Globus pallidus (tissue), 1 donor: ENCODE measurements around the gene NOVA2.
A peak's percentile ranks its signal among the peaks of the same experiment; 100 is the strongest.

Experiments used
- DNase-seq: peaks from one replicate; pipeline ENCODE4 v3.0.0-alpha.2; 2015; ENCODE audit warnings: low spot score

The NOVA2 gene

DNA sequence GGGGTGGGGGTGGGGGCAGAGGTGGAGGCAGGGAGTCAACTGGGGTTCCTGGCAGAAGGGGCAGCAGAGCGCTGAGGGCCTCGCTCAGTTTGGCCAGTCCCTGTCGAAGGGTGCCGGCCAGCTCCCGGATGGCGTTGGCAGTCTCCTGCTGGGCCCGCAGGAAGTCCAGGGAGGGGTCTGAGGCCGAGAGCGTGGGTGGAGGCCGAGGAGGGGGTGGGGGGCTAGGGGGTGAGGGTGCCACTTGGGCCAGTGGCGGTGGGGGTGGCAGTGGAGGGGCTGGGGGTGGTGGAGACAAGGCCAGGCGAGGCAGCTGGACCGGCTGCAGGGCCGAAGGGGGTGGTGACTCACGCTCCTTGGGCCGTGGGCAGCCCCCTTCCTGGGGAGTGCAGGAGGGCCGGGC is 82.8 kb downstream of the NOVA2 start:
- no peak for DNase-seq

DNA sequence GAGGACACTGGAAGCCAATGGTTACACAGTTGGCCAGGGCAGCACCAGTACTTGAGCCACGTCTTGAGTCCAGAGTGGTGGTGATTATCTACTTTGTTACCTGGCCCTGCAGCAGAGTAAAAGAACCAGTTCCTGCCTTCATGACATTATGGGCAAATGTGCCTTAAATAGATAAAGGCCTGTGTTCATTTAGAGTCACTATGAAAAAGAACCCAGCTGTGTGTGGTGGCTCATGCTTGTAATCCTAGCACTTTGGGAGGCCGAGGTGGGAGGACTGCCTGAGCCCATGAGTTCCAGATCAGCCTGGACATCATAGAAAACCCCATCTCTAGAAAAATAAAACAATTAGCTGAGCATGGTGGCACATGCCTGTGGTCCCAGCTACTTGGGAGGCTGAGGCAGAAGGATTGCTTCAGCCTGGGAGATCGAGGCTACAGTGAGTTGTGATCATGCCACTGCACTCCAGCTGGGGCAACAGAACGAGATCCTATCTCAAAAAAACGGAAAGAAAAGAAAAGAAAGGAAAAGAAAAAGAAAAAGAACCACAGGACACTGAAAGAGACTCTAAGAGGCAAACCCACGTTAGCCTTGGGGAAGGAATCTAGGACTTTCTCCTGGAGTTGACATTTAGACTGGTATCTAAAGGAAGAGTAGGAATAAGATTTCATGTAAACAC is 84.3 kb downstream of the NOVA2 start:
- no peak for DNase-seq

DNA sequence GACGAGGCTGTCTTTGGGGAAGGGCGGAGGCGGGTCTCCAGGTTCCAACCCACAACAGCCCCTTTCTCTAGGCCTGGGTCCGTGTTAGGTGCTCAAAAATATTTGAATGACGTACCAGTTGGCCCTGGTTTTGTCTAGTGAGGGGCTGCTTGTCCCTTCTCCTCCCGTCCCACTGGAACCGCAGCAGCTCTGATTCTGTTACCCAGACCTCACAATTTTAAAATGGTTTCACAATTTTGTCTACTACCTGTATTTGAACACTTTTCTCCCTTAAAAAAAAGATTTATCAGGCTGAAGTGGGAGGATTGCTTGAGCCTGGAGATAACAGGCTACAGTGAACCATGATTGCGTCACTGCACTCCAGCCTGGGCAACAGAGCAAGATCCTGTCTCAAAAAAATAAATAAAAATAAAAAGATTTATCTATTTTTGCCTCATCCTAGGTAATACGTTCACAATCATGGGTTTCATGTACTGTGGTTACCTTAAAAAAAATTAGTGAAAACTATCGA is 86.4 kb downstream of the NOVA2 start:
- DNase-seq, result no peak

GRCh38 chr19:45886427-45887199 is 87.1 kb downstream of the NOVA2 start:
- DNase-seq, result peak; percentile 91

- DNase-seq, result peak; percentile 93
Measured at GRCh38 chr19:45885556-45886426, 87.9 kb downstream of the NOVA2 start, which contains the start of gene IRF2BP1. Gene IRF2BP1 (minus strand): TSS chr19:45886141. CDS start chr19:45885774, 367 bp downstream.

DNA sequence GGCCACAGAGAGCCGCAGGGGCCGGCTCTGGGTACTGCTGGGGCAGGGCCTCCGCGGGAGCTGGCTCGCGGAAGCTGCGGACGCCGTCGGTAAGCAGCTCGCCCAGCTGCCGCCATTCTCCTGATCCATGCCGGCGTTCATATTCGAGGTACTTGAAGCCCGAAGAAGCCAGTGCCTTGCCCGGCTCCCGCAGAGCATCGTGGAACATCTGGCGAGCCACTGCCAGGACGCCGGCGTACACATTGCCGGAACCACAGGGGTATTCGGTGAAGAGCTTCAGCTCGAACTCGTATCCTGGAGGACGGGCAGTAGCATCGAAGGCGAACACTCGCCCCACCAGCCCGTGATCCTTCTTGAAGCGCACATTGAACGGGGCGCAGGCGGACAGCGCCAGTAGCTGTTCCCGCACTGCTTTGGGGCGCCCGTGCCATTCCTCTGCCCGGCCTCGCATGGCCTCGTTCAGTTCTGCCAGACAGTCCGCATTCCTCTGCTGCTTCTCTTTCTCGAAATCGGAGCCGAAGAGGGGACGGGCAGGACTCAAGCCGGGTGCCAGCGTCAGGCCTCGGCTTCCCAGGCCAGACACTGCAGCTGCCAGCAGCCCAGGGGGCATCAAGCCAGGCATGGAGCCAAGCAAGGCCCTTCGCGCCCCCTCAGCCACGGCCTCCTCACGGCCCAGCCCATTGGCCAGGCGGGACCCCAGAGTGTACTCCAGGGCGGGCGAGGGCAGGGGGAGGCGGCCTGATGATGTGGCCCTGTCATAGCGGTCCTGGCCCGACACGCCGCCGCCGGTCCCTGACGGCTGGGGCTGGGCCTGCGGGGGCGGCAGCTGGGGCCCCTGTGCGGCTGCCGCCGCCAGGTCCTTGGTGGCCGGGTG is 88.7 kb downstream of the NOVA2 start:
- no peak for DNase-seq

- DNase-seq, result no peak
Measured at GRCh38 chr19:45883881-45884681, 89.6 kb downstream of the NOVA2 start.
